ELR (cell line): ENCODE results near the gene HFE.

Source experiments
- DNase-seq: peaks from one replicate; pipeline ENCODE4 v3.0.0-alpha.2; 2015; ENCODE audit warnings: low read depth

The HFE gene

GRCh38 chr6:26133730-26134129, 46.5 kb downstream of the HFE start:
- no peak for DNase-seq

GRCh38 chr6:26136321-26136720, 49.1 kb downstream of the HFE start:
- no peak for DNase-seq

- no peak for DNase-seq
Measured at GRCh38 chr6:26140254-26140966, 53.2 kb downstream of the HFE start.

GRCh38 chr6:26140967-26141294, 53.7 kb downstream of the HFE start:
- no peak for DNase-seq

- no peak for DNase-seq
Measured at GRCh38 chr6:26141378-26141904, 54.2 kb downstream of the HFE start.

- no peak for DNase-seq
Measured at GRCh38 chr6:26142026-26142425, 54.8 kb downstream of the HFE start.
